Measurements from ENCODE around the gene SKAP2. TPM values are rescaled to one million over a fixed set of nuclear protein-coding genes. Genes with fewer than 3 reads are reported as not detected.

The SKAP2 gene
- total and polyA plus RNA-seq, 2 of the 13 experiments (the other 11 are each of a cell fraction or from before 2014, with no cell fraction given), result 3.6 to 12.9 TPM

- TF ChIP-seq PRDM4 (CRISPR knock-in tag; IDR thresholded peaks at IDR 0.05; ENCODE audit: borderline replicate concordance) (no peak), ZNF724P (CRISPR knock-in tag; IDR thresholded peaks at IDR 0.05; ENCODE audit: borderline replicate concordance) (0 out of 2 replicates have a peak, but pooled peaks have one; percentile 9), PAWR (CRISPR knock-in tag; IDR thresholded peaks at IDR 0.05; ENCODE audit: borderline replicate concordance) (no peak), NCOA5 (CRISPR knock-in tag; IDR thresholded peaks at IDR 0.05) (no peak), NR2C2 (CRISPR knock-in tag; IDR thresholded peaks at IDR 0.05; ENCODE audit: borderline replicate concordance) (no peak), SP140L (CRISPR knock-in tag; IDR thresholded peaks at IDR 0.05; ENCODE audit: borderline replicate concordance) (peak; percentile 78; the same call in 1 of the 2 replicates), MATR3 (CRISPR knock-in tag; IDR thresholded peaks at IDR 0.05) (no peak), CHD2 (IDR thresholded peaks at IDR 0.05; ENCODE audit: low read depth, low read length) (no peak), ZBTB7A (CRISPR knock-in tag; IDR thresholded peaks at IDR 0.05) (no peak), BRF2 (CRISPR knock-in tag; IDR thresholded peaks at IDR 0.05) (0 out of 2 replicates have a peak, but pooled peaks have one; percentile 24), ZNF292 (CRISPR knock-in tag; IDR thresholded peaks at IDR 0.05; ENCODE audit: borderline replicate concordance, low read depth) (peak; percentile 49), FOSL1 (CRISPR knock-in tag; IDR thresholded peaks at IDR 0.05; ENCODE audit: borderline replicate concordance) (no peak), GFI1 (CRISPR knock-in tag; IDR thresholded peaks at IDR 0.05; ENCODE audit: borderline replicate concordance) (no peak), ARHGAP35 (CRISPR knock-in tag; IDR thresholded peaks at IDR 0.05; ENCODE audit: borderline replicate concordance) (no peak), ZSCAN21 (CRISPR knock-in tag; IDR thresholded peaks at IDR 0.05; ENCODE audit: borderline replicate concordance) (no peak), ZNF460 (CRISPR knock-in tag; IDR thresholded peaks at IDR 0.05; ENCODE audit: borderline replicate concordance) (no peak), REXO4 (CRISPR knock-in tag; IDR thresholded peaks at IDR 0.05; ENCODE audit: borderline replicate concordance) (no peak), HNF1B (CRISPR knock-in tag; IDR thresholded peaks at IDR 0.05) (peak; percentile 61), ZSCAN31 (CRISPR knock-in tag; IDR thresholded peaks at IDR 0.05; ENCODE audit: low read depth) (peak; percentile 32; the same call in 1 of the 2 replicates), ZNF205 (CRISPR knock-in tag; IDR thresholded peaks at IDR 0.05) (no peak), SNRNP70 (IDR thresholded peaks at IDR 0.05; ENCODE audit: low read depth, low read length) (no peak), NR3C1 (CRISPR knock-in tag; IDR thresholded peaks at IDR 0.05) (no peak), TOE1 (CRISPR knock-in tag; IDR thresholded peaks at IDR 0.05) (no peak)
Observed at GRCh38 chr7:26864309-26865093, at the start of gene SKAP2 (continued).
